Measurements from ENCODE around the gene SLC25A40. TPM values are rescaled to one million over a fixed set of nuclear protein-coding genes. Genes with fewer than 3 reads are reported as not detected.
"Not testable (repeated sequence)": the region's sequence is repeated elsewhere in the genome, so short reads cannot be mapped to it uniquely, and the experiment has no call there.

SLC25A40 gene
- total RNA-seq = 10 to 100 TPM; 16.2 to 26.9 (median 25.6) TPM
- total RNA-seq (2013) = 27.5 TPM
- 7.9 to 36.6 (median 18.4) reads per million in 29 experiments for total RNA-seq

GRCh38 chr7:87876040-87876868 lies at the start of gene SLC25A40, which contains the start of gene DBF4:
SLC25A40 (minus strand) TSS chr7:87876360; CDS start chr7:87858727, 17,633 bp downstream.
DBF4 (plus strand) TSS chr7:87876493; CDS start chr7:87876733, 240 bp downstream.
- WGBS (ENCODE audit: insufficient coverage) = under 1% methylated on average over 81 of the region's 84 CpGs
- DNase-seq = peak; percentile 88 to 98 (median 94)
- ATAC-seq (replicated peaks in 1 of 4) = peak; percentile 89 to 94 (median 92)
- H3K4me1 Mint-ChIP-seq = peaks cover 41 to 61% (median 59%) of the 10 kb centered on the region in 3 donors
- peaks cover 3% of the 10 kb centered on the region for H3K9me3 ChIP-seq
- H3K27me3 Mint-ChIP-seq = no peaks in the 10 kb centered on the region
- H3K4me1 ChIP-seq (ENCODE audit: control insufficient read depth in 1 of 2, extremely low read depth in 1 of 2, insufficient read depth in 2 of 2, low read length in 2 of 2) = peaks cover 0 to 21% of the 10 kb centered on the region in 2 experiments
- peak within 1 kb of the TSS; percentile 88 for H3K27ac ChIP-seq (ENCODE audit: low read length)
- H3K36me3 ChIP-seq (ENCODE audit: control insufficient read depth in 2 of 2, extremely low read depth in 1 of 2, insufficient read depth in 1 of 2, low read length in 1 of 2) = peaks cover 0 to 7% of the 10 kb centered on the region in 2 donors
- H3K4me3 Mint-ChIP-seq = peak within 1 kb of the TSS; percentile 93 to 98 (median 94)
- CTCF ChIA-PET = interaction anchor here (0.5 to 2.1 kb wide), 3 partner anchors 10 to 46 kb away, joined by 4 to 7 read pairs (median 6); no protein-coding TSS in a partner anchor
- H3K27ac Mint-ChIP-seq = peak within 1 kb of the TSS; percentile 96 to 97
- H3K4me3 ChIP-seq (ENCODE audit: control insufficient read depth in 1 of 2, extremely low read depth in 1 of 2, low read length in 1 of 2) = peak within 1 kb of the TSS; percentile 90 to 97
- peaks cover 0 to 14% (median 4%) of the 10 kb centered on the region in 3 donors for H3K9me3 Mint-ChIP-seq
- no peaks in the 10 kb centered on the region for H3K27me3 ChIP-seq (replicated peaks in 1 of 2; ENCODE audit: control insufficient read depth in 2 of 2, extremely low read depth in 1 of 2, insufficient read depth in 2 of 2, low read length in 1 of 2)
- H3K36me3 Mint-ChIP-seq = peaks cover 28% of the 10 kb centered on the region
- POLR2A ChIA-PET = interaction anchor here in 1 of 2 donors (1.7 kb wide), 1 partner anchor 656 kb away, joined by 3 read pairs; no protein-coding TSS in a partner anchor

- H3K27me3 ChIP-seq (replicated peaks in 1 of 2; ENCODE audit: control insufficient read depth in 2 of 2, extremely low read depth in 1 of 2, insufficient read depth in 2 of 2, low read length in 1 of 2); H3K4me1 ChIP-seq (ENCODE audit: control insufficient read depth in 1 of 2, extremely low read depth in 1 of 2, insufficient read depth in 2 of 2, low read length in 2 of 2); H3K36me3 ChIP-seq (ENCODE audit: control insufficient read depth in 2 of 2, extremely low read depth in 1 of 2, insufficient read depth in 1 of 2, low read length in 1 of 2); H3K4me3 ChIP-seq (ENCODE audit: control insufficient read depth in 1 of 2, extremely low read depth in 1 of 2, low read length in 1 of 2); H3K27ac ChIP-seq (ENCODE audit: low read length); H3K9me3 ChIP-seq; DNase-seq; ATAC-seq (replicated peaks in 1 of 4); H3K4me1 Mint-ChIP-seq; H3K36me3 Mint-ChIP-seq; H3K27ac Mint-ChIP-seq; H3K27me3 Mint-ChIP-seq; H3K4me3 Mint-ChIP-seq; H3K9me3 Mint-ChIP-seq; CTCF ChIA-PET; POLR2A ChIA-PET: not testable (repeated sequence)
- WGBS (ENCODE audit: insufficient coverage) = 96% methylated on average over 4 of the region's 8 CpGs
Observed at GRCh38 chr7:87922759-87923395, 46.7 kb upstream of the SLC25A40 start.

- Mint-ChIP-seq H3K4me3 (no peak overlapping the region), H3K27ac (no peak overlapping the region), H3K9me3 (no peaks in the 10 kb centered on the region), H3K4me1 (no peaks in the 10 kb centered on the region), H3K27me3 (peaks cover 0 to 8% of the 10 kb centered on the region in 2 donors), H3K36me3 (no peaks in the 10 kb centered on the region)
- DNase-seq (no peak), ATAC-seq (replicated peaks in 1 of 4) (no peak)
- Histone ChIP-seq H3K4me3 (ENCODE audit: control insufficient read depth in 1 of 2, extremely low read depth in 1 of 2, low read length in 1 of 2) (no peak overlapping the region), H3K27ac (ENCODE audit: low read length) (no peak overlapping the region), H3K9me3 (no peaks in the 10 kb centered on the region), H3K27me3 (replicated peaks in 1 of 2; ENCODE audit: control insufficient read depth in 2 of 2, extremely low read depth in 1 of 2, insufficient read depth in 2 of 2, low read length in 1 of 2) (peaks cover 0 to 5% of the 10 kb centered on the region in 2 experiments), H3K36me3 (ENCODE audit: control insufficient read depth in 2 of 2, extremely low read depth in 1 of 2, insufficient read depth in 1 of 2, low read length in 1 of 2) (no peaks in the 10 kb centered on the region), H3K4me1 (ENCODE audit: control insufficient read depth in 1 of 2, extremely low read depth in 1 of 2, insufficient read depth in 2 of 2, low read length in 2 of 2) (no peaks in the 10 kb centered on the region)
- ChIA-PET POLR2A (interaction anchor here in 1 of 2 donors (0.6 kb wide), 1 partner anchor 404 kb away, joined by 4 read pairs; no protein-coding TSS in a partner anchor), CTCF (no interaction called here)
- no CpG with 5 or more reads among the region's 5 CpGs for WGBS (ENCODE audit: insufficient coverage)
Observed at GRCh38 chr7:87920578-87920977, 44.4 kb upstream of the SLC25A40 start.

- DNase-seq (no peak), ATAC-seq (replicated peaks in 1 of 4) (no peak)
- Histone ChIP-seq H3K4me3 (ENCODE audit: control insufficient read depth in 1 of 2, extremely low read depth in 1 of 2, low read length in 1 of 2) (no peak overlapping the region), H3K27me3 (replicated peaks in 1 of 2; ENCODE audit: control insufficient read depth in 2 of 2, extremely low read depth in 1 of 2, insufficient read depth in 2 of 2, low read length in 1 of 2) (peaks cover 0 to 5% of the 10 kb centered on the region in 2 experiments), H3K4me1 (ENCODE audit: control insufficient read depth in 1 of 2, extremely low read depth in 1 of 2, insufficient read depth in 2 of 2, low read length in 2 of 2) (no peaks in the 10 kb centered on the region), H3K36me3 (ENCODE audit: control insufficient read depth in 2 of 2, extremely low read depth in 1 of 2, insufficient read depth in 1 of 2, low read length in 1 of 2) (no peaks in the 10 kb centered on the region), H3K9me3 (no peaks in the 10 kb centered on the region), H3K27ac (ENCODE audit: low read length) (no peak overlapping the region)
- no peak overlapping the region for H3K4me3 Mint-ChIP-seq
- no peaks in the 10 kb centered on the region for H3K36me3 Mint-ChIP-seq
- H3K27ac Mint-ChIP-seq = no peak overlapping the region
- ChIA-PET CTCF (no interaction called here), POLR2A (no interaction called here)
- H3K9me3 Mint-ChIP-seq = no peaks in the 10 kb centered on the region
- no peaks in the 10 kb centered on the region for H3K4me1 Mint-ChIP-seq
- H3K27me3 Mint-ChIP-seq = peaks cover 0 to 8% of the 10 kb centered on the region in 2 donors
- 93% methylated on average over 6 of the region's 6 CpGs for WGBS (ENCODE audit: insufficient coverage)
Observed at GRCh38 chr7:87919875-87920274, 43.7 kb upstream of the SLC25A40 start.

GRCh38 chr7:87918740-87919139 lies 42.6 kb upstream of the SLC25A40 start:
- Histone ChIP-seq H3K4me3 (ENCODE audit: control insufficient read depth in 1 of 2, extremely low read depth in 1 of 2, low read length in 1 of 2) (no peak overlapping the region), H3K27ac (ENCODE audit: low read length) (no peak overlapping the region), H3K27me3 (replicated peaks in 1 of 2; ENCODE audit: control insufficient read depth in 2 of 2, extremely low read depth in 1 of 2, insufficient read depth in 2 of 2, low read length in 1 of 2) (peaks cover 0 to 5% of the 10 kb centered on the region in 2 experiments), H3K9me3 (no peaks in the 10 kb centered on the region), H3K36me3 (ENCODE audit: control insufficient read depth in 2 of 2, extremely low read depth in 1 of 2, insufficient read depth in 1 of 2, low read length in 1 of 2) (no peaks in the 10 kb centered on the region), H3K4me1 (ENCODE audit: control insufficient read depth in 1 of 2, extremely low read depth in 1 of 2, insufficient read depth in 2 of 2, low read length in 2 of 2) (no peaks in the 10 kb centered on the region)
- Mint-ChIP-seq H3K9me3 (no peaks in the 10 kb centered on the region), H3K4me3 (no peak overlapping the region), H3K4me1 (no peaks in the 10 kb centered on the region), H3K27ac (no peak overlapping the region), H3K36me3 (no peaks in the 10 kb centered on the region), H3K27me3 (peaks cover 0 to 7% of the 10 kb centered on the region in 2 donors)
- no peak for DNase-seq
- ChIA-PET POLR2A (no interaction called here), CTCF (interaction anchor here in 1 of 2 donors (0.7 kb wide), 1 partner anchor 583 kb away, joined by 3 read pairs; no protein-coding TSS in a partner anchor)
- 60% methylated on average over 1 of the region's 1 CpG for WGBS (ENCODE audit: insufficient coverage)
- ATAC-seq (replicated peaks in 1 of 4) = no peak

- Histone ChIP-seq H3K36me3 (ENCODE audit: control insufficient read depth in 2 of 2, extremely low read depth in 1 of 2, insufficient read depth in 1 of 2, low read length in 1 of 2) (no peaks in the 10 kb centered on the region), H3K27ac (ENCODE audit: low read length) (no peak overlapping the region), H3K9me3 (no peaks in the 10 kb centered on the region), H3K4me1 (ENCODE audit: control insufficient read depth in 1 of 2, extremely low read depth in 1 of 2, insufficient read depth in 2 of 2, low read length in 2 of 2) (no peaks in the 10 kb centered on the region), H3K27me3 (replicated peaks in 1 of 2; ENCODE audit: control insufficient read depth in 2 of 2, extremely low read depth in 1 of 2, insufficient read depth in 2 of 2, low read length in 1 of 2) (no peaks in the 10 kb centered on the region), H3K4me3 (ENCODE audit: control insufficient read depth in 1 of 2, extremely low read depth in 1 of 2, low read length in 1 of 2) (no peak overlapping the region)
- Mint-ChIP-seq H3K4me1 (peaks cover 0 to 3% (median 2%) of the 10 kb centered on the region in 3 donors), H3K27me3 (no peaks in the 10 kb centered on the region), H3K27ac (no peak overlapping the region), H3K4me3 (no peak overlapping the region), H3K9me3 (no peaks in the 10 kb centered on the region), H3K36me3 (peaks cover 10% of the 10 kb centered on the region)
- ATAC-seq (replicated peaks in 1 of 4) (no peak), DNase-seq (no peak)
- ChIA-PET POLR2A (interaction anchor here in 1 of 2 donors (1.0 kb wide), 1 partner anchor 23 kb away, joined by 3 read pairs; no protein-coding TSS in a partner anchor), CTCF (no interaction called here)
- 80% methylated on average over 1 of the region's 4 CpGs for WGBS (ENCODE audit: insufficient coverage)
Observed at GRCh38 chr7:87912121-87912520, 36.0 kb upstream of the SLC25A40 start.
